ENCODE data around the gene ASPN.

The ASPN gene

DNA sequence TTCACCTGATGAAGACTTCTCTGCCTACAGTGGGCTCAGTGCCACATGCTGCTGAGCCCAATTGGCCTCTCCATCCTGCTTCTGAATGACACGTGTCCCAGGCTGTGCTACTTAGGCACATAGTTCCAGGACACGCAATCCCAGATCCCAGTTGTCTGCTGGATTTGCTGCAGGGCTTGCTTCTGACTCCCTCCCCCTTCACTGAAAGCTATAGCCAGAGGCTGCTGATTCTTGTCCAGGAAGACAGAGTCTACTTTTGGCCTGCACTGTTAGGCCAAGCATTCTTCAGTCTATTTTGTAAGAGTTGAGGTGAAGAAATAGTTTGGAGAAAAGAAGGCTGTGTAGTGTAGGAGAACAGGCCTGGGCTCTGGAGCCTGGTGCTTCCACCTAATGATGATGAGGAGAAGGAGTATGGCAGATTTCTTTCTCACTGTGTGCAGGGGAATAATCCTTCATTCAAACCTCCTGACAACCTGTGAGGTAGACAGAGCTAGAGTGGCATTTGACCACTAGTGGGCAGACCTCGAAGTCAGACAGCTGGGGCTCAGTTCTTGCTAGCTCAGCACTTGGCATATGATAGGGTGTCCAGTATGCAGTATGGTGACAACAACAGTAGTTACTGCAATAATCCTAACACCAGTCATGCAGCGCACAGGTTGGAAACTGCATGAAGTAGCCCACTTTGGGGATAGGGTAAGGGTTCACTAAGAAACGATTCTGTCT is 19.5 kb upstream of the ASPN start:
- TF ChIP-seq, protein P1, sequence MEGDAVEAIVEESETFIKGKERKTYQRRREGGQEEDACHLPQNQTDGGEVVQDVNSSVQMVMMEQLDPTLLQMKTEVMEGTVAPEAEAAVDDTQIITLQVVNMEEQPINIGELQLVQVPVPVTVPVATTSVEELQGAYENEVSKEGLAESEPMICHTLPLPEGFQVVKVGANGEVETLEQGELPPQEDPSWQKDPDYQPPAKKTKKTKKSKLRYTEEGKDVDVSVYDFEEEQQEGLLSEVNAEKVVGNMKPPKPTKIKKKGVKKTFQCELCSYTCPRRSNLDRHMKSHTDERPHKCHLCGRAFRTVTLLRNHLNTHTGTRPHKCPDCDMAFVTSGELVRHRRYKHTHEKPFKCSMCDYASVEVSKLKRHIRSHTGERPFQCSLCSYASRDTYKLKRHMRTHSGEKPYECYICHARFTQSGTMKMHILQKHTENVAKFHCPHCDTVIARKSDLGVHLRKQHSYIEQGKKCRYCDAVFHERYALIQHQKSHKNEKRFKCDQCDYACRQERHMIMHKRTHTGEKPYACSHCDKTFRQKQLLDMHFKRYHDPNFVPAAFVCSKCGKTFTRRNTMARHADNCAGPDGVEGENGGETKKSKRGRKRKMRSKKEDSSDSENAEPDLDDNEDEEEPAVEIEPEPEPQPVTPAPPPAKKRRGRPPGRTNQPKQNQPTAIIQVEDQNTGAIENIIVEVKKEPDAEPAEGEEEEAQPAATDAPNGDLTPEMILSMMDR (IDR thresholded peaks at IDR 0.05; ENCODE audit: borderline replicate concordance, control extremely low read depth, extremely low read depth, insufficient read depth, missing control alignments) = peak; percentile 17
- peak; percentile 35 for DNase-seq (ENCODE audit: low spot score)
- in situ Hi-C loops (cut with MboI; ENCODE audit: low sequenced_read_pairs, unreplicated experiment) = no loop called here

DNA sequence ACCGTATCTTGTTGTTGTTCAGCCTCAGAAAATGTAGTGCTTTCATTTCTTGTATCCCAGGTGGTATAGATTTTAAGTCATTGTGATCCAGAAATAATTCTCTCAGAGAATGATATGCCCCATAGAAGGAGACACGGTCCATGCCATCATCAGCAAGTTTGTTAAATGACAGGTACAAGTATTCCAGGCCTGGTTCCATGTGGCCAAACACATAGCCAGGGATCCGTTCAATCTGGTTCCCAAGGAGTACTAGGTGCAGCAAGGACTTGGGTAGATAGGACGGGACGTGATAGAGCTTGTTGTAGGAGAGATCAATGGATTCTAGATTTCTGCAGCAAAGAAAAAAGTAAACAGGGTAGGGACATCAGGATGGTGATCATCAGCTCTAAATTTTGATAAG is 18.4 kb upstream of the ASPN start:
- TF ChIP-seq, protein P1 (IDR thresholded peaks at IDR 0.05; ENCODE audit: borderline replicate concordance, control extremely low read depth, extremely low read depth, insufficient read depth, missing control alignments) = no peak
- in situ Hi-C loops (cut with MboI; ENCODE audit: low sequenced_read_pairs, unreplicated experiment) = no loop called here
- no peak for DNase-seq (ENCODE audit: low spot score)

DNA sequence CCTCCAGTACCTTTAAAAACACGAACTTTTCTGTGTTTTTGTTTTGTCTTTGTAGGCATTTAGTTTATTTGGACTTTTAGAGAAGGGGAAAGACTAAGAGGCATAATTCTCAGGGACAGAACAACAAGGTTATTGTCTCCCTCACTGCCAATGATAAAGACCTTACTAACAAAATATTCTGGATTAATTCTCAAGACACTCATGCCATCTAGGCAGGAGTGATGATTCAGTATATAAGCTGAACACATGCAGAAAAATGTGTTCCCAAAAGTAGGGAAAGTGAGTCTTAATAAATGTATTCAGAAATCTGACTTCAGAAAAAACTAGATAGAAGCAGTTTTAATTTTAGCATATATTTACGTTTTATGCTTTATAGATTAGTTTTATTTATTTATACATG is 17.4 kb upstream of the ASPN start:
- in situ Hi-C loops (cut with MboI; ENCODE audit: low sequenced_read_pairs, unreplicated experiment) = loop anchor here (25.0 kb wide), 1 partner anchor 288 kb away; no protein-coding TSS in a partner anchor
- DNase-seq (ENCODE audit: low spot score) = no peak
- TF ChIP-seq, protein P1 (IDR thresholded peaks at IDR 0.05; ENCODE audit: borderline replicate concordance, control extremely low read depth, extremely low read depth, insufficient read depth, missing control alignments) = no peak

DNA sequence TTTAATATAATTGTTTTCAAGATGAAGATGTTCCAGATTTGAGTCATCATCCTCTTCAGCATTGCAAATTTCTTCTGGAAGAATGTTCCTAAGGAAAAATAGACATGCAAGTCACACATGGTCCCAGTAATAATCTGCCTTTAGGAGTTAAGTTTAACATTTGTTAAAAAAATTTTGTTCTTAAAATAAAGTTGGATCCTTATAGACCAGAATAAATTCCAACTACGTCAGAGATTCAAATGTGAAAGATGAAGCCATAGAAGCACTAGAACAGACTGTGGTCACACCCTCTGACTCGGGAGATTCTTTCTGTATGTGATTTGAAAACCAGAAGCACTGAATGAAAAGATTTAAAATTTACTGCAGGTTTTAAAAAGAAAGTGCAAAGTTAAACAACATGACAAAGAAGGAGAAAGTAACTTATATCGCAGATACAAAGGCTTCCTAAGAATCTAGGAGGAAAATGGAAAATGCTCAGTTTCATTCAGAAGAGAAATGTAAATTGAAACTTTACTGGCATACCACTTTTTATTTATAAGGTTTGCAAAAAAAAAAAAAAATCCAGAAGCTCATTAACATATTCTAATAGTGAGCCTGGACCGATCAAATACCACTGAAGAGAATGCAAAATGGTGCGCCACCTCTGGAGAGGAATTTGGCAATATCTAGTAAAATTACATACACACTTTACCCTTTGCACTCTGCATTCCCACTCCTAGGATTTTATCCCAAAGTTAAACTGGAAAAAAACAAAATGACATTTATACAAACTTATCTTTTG is 14.3 kb upstream of the ASPN start:
- no peak for DNase-seq (ENCODE audit: low spot score)
- TF ChIP-seq, protein P1 (IDR thresholded peaks at IDR 0.05; ENCODE audit: borderline replicate concordance, control extremely low read depth, extremely low read depth, insufficient read depth, missing control alignments) = no peak

DNA sequence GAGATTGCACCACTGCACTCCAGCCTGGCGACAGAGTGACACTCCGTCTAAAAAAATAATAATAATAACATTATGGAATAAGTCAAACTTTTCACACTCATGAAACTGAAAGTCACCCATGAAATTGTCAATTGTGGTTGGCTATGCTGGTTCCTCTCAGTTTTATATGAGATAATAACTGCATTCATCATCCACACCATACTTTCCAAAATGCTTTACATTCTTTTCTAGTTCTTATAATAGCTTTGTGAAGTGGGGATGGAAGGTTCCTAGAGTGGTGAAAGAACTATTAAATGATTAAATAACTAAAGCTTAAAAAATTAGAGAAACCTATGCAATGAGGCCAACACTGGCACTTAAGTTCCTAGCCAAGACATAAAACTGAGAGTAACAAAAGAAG is 12.6 kb upstream of the ASPN start:
- in situ Hi-C loops (cut with MboI; ENCODE audit: low sequenced_read_pairs, unreplicated experiment) = loop anchor here (25.0 kb wide), 1 partner anchor 292 kb away; no protein-coding TSS in a partner anchor
- no peak for DNase-seq (ENCODE audit: low spot score)
- TF ChIP-seq, protein P1 (IDR thresholded peaks at IDR 0.05; ENCODE audit: borderline replicate concordance, control extremely low read depth, extremely low read depth, insufficient read depth, missing control alignments) = no peak

More for the DNA sequence above, 14.3 kb upstream of the ASPN start:
- in situ Hi-C loops (cut with MboI; ENCODE audit: low sequenced_read_pairs, unreplicated experiment) = loop anchor here (25.0 kb wide), 1 partner anchor 291 kb away; no protein-coding TSS in a partner anchor

DNA sequence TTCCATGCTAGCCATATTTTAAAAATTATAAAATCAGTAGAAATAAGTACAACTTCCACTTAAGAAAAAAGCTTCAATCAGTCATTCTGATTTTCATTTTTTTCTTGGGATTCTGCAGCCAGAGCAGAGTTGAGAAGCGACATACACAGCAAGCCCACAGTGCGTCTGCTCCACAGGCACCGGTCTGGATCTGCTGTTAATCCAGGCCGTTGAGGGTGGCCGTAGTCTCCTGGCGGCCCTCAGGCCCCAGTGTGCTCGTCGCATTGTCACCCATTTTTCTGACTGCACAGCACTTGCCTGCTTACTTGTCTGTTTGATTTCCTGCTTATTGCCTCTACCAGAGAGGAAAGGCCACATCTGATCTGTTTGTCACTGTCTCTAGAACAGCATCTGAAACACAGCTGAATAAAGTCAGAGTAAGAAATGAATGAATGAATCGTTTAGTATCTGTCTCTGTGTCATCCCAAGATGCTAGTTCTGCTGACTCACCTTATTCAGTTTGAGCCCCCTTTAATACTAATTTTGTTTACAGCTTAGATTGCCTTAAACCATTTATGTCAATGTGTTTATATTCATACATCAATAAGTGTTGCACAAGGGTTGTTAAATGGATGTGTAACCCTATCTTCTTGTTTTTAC is 11.6 kb upstream of the ASPN start:
- TF ChIP-seq, protein P1 (IDR thresholded peaks at IDR 0.05; ENCODE audit: borderline replicate concordance, control extremely low read depth, extremely low read depth, insufficient read depth, missing control alignments) = no peak
- DNase-seq (ENCODE audit: low spot score) = no peak
- in situ Hi-C loops (cut with MboI; ENCODE audit: low sequenced_read_pairs, unreplicated experiment) = loop anchor here (25.0 kb wide), 1 partner anchor 293 kb away; no protein-coding TSS in a partner anchor

Measured in GM13976 (cell line).